ENCODE results near the gene RPS6KL1.

- no peak for TF ChIP-seq CTCF (IDR thresholded peaks at IDR 0.05; ENCODE audit: low read length)
- no peak for TF ChIP-seq EZH2phosphoT487 (IDR thresholded peaks at IDR 0.05; ENCODE audit: low read length)
Measured at GRCh38 chr14:74942181-74942580, 19.1 kb upstream of the RPS6KL1 start.
